GM12864 (cell line): ENCODE data around the gene SCFD2.
"Not testable (repeated sequence)": the region's sequence is repeated elsewhere in the genome, so short reads cannot be mapped to it uniquely, and the experiment has no call there.

Source experiments
- DNase-seq: peaks from one replicate; pipeline ENCODE4 v3.0.0-alpha.2; 2011; ENCODE audit warnings: low read depth
- H3K4me3 ChIP-seq: 2 replicates; pipeline ENCODE4 v1.5.1; 2011; ENCODE audit warnings: mild to moderate bottlenecking, low read depth, low read length, control low read depth
- TF ChIP-seq, protein P1 (sequence below): IDR thresholded peaks from 2 replicates; pipeline ENCODE4 v1.5.1; 2011; ENCODE audit warnings: low read depth, mild to moderate bottlenecking, moderate library complexity, low read length, control low read depth, inconsistent platforms; ENCODE audit errors: missing control alignments

The SCFD2 gene

GRCh38 chr4:53152467-53152866 is 213.4 kb downstream of the SCFD2 start:
- DNase-seq = no peak
- TF ChIP-seq, protein P1, sequence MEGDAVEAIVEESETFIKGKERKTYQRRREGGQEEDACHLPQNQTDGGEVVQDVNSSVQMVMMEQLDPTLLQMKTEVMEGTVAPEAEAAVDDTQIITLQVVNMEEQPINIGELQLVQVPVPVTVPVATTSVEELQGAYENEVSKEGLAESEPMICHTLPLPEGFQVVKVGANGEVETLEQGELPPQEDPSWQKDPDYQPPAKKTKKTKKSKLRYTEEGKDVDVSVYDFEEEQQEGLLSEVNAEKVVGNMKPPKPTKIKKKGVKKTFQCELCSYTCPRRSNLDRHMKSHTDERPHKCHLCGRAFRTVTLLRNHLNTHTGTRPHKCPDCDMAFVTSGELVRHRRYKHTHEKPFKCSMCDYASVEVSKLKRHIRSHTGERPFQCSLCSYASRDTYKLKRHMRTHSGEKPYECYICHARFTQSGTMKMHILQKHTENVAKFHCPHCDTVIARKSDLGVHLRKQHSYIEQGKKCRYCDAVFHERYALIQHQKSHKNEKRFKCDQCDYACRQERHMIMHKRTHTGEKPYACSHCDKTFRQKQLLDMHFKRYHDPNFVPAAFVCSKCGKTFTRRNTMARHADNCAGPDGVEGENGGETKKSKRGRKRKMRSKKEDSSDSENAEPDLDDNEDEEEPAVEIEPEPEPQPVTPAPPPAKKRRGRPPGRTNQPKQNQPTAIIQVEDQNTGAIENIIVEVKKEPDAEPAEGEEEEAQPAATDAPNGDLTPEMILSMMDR = no peak
- no peak overlapping the region for H3K4me3 ChIP-seq

- no peak for DNase-seq
- H3K4me3 ChIP-seq = no peak overlapping the region
- TF ChIP-seq, protein P1 = no peak
These were observed 214.4 kb downstream of the SCFD2 start for GRCh38 chr4:53151489-53151788.

DNA sequence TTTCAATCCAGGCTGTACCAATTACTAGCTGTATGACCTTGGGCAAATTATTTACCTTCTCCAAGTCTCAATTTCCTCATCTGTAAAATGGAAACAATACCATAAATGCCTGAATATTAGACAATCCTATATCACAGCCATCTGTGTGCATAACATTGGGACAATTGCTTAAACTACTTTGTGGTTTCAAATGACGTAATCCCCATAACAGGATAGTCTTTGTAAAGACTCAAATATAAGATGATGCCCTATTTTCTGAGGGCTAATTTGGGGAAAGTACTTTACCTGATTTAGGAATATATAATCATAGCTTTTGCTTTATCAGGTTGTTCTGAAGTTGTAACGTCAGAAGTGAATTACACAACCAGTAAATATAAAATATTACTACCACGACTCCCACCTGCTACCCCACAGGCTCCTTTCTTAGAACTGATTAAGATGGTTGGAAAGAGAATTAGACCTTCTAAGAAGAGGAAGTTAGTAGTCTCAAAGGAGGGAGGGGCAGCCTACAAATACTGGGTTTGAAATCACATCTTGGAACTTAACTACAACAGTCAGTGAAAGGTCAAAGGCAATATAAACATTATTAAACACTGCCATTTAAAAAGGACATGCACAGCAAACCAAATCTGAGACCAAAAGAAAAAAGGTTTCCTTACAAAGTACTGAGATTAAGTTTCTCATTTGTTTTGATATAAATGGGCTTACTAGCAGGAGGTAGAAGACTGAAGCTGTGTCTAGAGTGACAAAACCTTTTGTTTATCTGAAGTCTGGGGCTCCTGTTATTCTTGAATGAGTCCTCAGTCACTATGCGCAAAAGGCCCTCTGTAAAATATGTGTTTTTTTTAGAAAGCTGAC is 215.0 kb downstream of the SCFD2 start:
- TF ChIP-seq, protein P1 = no peak
- no peak for DNase-seq
- no peak overlapping the region for H3K4me3 ChIP-seq

- no peak for DNase-seq
- no peak overlapping the region for H3K4me3 ChIP-seq
- TF ChIP-seq, protein P1 = no peak
These were observed 218.2 kb downstream of the SCFD2 start for GRCh38 chr4:53147711-53148110.

GRCh38 chr4:53147197-53147596 is 218.7 kb downstream of the SCFD2 start:
- TF ChIP-seq, protein P1 = no peak
- no peak overlapping the region for H3K4me3 ChIP-seq
- DNase-seq = no peak

DNA sequence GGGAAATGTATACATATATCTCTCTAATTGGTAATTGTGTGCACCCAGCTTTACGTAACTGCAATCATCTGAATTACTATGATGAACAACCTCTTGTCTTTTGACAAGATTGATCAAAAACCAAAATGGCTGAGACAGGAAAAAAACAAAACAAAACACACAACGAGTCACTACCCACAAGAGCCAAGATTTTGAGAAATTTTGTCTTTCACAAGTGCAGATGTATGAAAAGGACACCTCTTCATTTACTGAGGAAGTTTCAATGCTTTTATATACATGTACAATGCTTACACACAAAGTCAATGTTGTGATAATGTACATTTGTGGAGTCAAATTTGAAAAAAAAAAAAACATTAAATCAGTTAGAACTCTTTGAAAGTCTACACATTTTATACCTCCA is 224.6 kb downstream of the SCFD2 start:
- TF ChIP-seq, protein P1 = no peak
- no peak for DNase-seq
- no peak overlapping the region for H3K4me3 ChIP-seq

GRCh38 chr4:53139256-53139655 is 226.6 kb downstream of the SCFD2 start:
- not testable (repeated sequence) for H3K4me3 ChIP-seq, DNase-seq
